Measurements from ENCODE around the gene P3R3URF. TPM values are rescaled to one million over a fixed set of nuclear protein-coding genes. Genes with fewer than 3 reads are reported as not detected.

The P3R3URF gene
- total and polyA plus RNA-seq, 9 of the 15 experiments (the other 6 are each of a cell fraction or from before 2014, with no cell fraction given) = not detected

- TF ChIP-seq MGA (IDR thresholded peaks at IDR 0.05) (no peak), EP400 (IDR thresholded peaks at IDR 0.05) (0 out of 2 replicates have a peak, but pooled peaks have one; percentile 1), ZNF263 (CRISPR knock-in tag; IDR thresholded peaks at IDR 0.05; ENCODE audit: borderline replicate concordance) (no peak), BRF1 (IDR thresholded peaks at IDR 0.05; ENCODE audit: borderline replicate concordance, extremely low read depth, insufficient read length) (no peak), ZC3H11A (IDR thresholded peaks at IDR 0.05; ENCODE audit: low read depth, low read length) (no peak)
- TF ChIP-seq, protein P1, sequence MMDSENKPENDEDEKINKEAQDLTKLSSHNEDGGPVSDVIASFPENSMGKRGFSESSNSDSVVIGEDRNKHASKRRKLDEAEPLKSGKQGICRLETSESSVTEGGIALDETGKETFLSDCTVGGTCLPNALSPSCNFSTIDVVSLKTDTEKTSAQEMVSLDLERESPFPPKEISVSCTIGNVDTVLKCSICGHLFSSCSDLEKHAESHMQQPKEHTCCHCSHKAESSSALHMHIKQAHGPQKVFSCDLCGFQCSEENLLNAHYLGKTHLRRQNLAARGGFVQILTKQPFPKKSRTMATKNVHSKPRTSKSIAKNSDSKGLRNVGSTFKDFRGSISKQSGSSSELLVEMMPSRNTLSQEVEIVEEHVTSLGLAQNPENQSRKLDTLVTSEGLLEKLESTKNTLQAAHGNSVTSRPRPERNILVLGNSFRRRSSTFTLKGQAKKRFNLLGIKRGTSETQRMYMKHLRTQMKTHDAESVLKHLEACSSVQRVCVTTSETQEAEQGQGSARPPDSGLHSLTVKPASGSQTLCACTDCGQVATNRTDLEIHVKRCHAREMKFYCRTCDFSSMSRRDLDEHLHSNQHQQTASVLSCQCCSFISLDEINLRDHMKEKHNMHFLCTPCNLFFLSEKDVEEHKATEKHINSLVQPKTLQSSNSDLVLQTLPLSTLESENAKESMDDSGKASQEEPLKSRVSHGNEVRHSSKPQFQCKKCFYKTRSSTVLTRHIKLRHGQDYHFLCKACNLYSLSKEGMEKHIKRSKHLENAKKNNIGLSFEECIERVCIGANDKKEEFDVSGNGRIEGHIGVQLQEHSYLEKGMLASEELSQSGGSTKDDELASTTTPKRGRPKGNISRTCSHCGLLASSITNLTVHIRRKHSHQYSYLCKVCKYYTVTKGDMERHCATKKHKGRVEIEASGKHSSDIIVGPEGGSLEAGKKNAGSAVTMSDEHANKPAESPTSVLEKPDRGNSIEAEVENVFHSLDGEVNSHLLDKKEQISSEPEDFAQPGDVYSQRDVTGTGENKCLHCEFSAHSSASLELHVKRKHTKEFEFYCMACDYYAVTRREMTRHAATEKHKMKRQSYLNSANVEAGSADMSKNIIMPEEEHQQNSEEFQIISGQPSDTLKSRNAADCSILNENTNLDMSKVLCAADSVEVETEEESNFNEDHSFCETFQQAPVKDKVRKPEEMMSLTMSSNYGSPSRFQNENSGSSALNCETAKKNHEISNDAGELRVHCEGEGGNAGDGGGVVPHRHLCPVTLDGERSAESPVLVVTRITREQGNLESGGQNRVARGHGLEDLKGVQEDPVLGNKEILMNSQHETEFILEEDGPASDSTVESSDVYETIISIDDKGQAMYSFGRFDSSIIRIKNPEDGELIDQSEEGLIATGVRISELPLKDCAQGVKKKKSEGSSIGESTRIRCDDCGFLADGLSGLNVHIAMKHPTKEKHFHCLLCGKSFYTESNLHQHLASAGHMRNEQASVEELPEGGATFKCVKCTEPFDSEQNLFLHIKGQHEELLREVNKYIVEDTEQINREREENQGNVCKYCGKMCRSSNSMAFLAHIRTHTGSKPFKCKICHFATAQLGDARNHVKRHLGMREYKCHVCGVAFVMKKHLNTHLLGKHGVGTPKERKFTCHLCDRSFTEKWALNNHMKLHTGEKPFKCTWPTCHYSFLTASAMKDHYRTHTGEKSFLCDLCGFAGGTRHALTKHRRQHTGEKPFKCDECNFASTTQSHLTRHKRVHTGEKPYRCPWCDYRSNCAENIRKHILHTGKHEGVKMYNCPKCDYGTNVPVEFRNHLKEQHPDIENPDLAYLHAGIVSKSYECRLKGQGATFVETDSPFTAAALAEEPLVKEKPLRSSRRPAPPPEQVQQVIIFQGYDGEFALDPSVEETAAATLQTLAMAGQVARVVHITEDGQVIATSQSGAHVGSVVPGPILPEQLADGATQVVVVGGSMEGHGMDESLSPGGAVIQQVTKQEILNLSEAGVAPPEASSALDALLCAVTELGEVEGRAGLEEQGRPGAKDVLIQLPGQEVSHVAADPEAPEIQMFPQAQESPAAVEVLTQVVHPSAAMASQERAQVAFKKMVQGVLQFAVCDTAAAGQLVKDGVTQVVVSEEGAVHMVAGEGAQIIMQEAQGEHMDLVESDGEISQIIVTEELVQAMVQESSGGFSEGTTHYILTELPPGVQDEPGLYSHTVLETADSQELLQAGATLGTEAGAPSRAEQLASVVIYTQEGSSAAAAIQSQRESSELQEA (IDR thresholded peaks at IDR 0.05; ENCODE audit: low read depth) = no peak
- TF ChIP-seq, protein P2, sequence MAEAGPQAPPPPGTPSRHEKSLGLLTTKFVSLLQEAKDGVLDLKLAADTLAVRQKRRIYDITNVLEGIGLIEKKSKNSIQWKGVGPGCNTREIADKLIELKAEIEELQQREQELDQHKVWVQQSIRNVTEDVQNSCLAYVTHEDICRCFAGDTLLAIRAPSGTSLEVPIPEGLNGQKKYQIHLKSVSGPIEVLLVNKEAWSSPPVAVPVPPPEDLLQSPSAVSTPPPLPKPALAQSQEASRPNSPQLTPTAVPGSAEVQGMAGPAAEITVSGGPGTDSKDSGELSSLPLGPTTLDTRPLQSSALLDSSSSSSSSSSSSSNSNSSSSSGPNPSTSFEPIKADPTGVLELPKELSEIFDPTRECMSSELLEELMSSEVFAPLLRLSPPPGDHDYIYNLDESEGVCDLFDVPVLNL (CRISPR knock-in tag; IDR thresholded peaks at IDR 0.05; ENCODE audit: low read depth) = no peak
Measured at GRCh38 chr1:46130121-46130520, 46.2 kb downstream of the P3R3URF start (continued).
